Measurements from ENCODE around the gene MRPL50.

DNA sequence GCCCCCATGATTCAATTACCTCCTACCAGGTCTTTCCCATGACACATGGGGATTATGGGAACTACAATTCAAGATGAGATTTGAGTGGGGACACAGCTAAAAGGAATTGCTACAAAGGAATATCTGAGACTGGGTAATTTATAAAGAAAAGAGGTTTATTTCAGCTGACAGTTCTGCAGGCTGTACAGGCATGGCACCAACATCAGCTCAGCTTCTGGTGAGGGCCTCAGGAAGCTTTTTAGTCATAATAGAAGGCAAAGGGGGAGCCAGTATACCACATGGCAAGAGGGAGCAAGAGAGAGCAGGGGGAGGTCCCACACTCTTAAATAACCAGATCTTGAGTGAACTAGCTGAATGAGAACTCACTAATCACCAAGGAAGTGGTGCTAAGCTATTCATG, 48.3 kb upstream of the MRPL50 start:
- TF ChIP-seq POLR2A (IDR thresholded peaks at IDR 0.05) (no peak), POLR2AphosphoS5 (IDR thresholded peaks at IDR 0.05) (no peak)
- TF ChIP-seq, protein P1, sequence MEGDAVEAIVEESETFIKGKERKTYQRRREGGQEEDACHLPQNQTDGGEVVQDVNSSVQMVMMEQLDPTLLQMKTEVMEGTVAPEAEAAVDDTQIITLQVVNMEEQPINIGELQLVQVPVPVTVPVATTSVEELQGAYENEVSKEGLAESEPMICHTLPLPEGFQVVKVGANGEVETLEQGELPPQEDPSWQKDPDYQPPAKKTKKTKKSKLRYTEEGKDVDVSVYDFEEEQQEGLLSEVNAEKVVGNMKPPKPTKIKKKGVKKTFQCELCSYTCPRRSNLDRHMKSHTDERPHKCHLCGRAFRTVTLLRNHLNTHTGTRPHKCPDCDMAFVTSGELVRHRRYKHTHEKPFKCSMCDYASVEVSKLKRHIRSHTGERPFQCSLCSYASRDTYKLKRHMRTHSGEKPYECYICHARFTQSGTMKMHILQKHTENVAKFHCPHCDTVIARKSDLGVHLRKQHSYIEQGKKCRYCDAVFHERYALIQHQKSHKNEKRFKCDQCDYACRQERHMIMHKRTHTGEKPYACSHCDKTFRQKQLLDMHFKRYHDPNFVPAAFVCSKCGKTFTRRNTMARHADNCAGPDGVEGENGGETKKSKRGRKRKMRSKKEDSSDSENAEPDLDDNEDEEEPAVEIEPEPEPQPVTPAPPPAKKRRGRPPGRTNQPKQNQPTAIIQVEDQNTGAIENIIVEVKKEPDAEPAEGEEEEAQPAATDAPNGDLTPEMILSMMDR (IDR thresholded peaks at IDR 0.05), result no peak
